H9 (cell line): ENCODE data around the gene POLD3. TPM values are rescaled to one million over a fixed set of nuclear protein-coding genes. Genes with fewer than 3 reads are reported as not detected.

ENCODE experiments used
- DNase-seq: peaks from one replicate; pipeline ENCODE4 v3.0.0-alpha.2; 2017
- H2AFZ ChIP-seq: one replicate; pipeline ENCODE4 v1.6.1; 2013; ENCODE audit warnings: mild to moderate bottlenecking, low read length, control low read depth, moderate library complexity
- H2AK5ac ChIP-seq: 2 replicates; pipeline ENCODE4 v1.6.1; 2013; ENCODE audit warnings: low read length, control low read depth, mixed read lengths; ENCODE audit not compliant: insufficient read length
- H2BK120ac ChIP-seq: one replicate; pipeline ENCODE4 v1.6.1; 2013; ENCODE audit warnings: low read depth, mild to moderate bottlenecking, low read length, control low read depth, inconsistent platforms; ENCODE audit not compliant: poor library complexity, severe bottlenecking
- H2BK12ac ChIP-seq: 2 replicates; pipeline ENCODE4 v1.6.1; 2013; ENCODE audit warnings: low read length, control low read depth, mixed read lengths, low read depth; ENCODE audit not compliant: insufficient read length
- H2BK15ac ChIP-seq: 2 replicates; pipeline ENCODE4 v1.6.1; 2013; ENCODE audit warnings: low read depth, low read length, control low read depth
- H2BK20ac ChIP-seq: one replicate; pipeline ENCODE4 v1.6.1; 2013; ENCODE audit warnings: low read depth, mild to moderate bottlenecking, low read length, control low read depth, inconsistent platforms; ENCODE audit not compliant: poor library complexity, severe bottlenecking
- H2BK5ac ChIP-seq: 2 replicates; pipeline ENCODE4 v1.6.1; 2013; ENCODE audit warnings: low read length, control low read depth, mixed read lengths; ENCODE audit not compliant: insufficient read length
- H3K14ac ChIP-seq: 2 replicates; pipeline ENCODE4 v1.6.1; 2013; ENCODE audit warnings: low read length, control low read depth; ENCODE audit not compliant: insufficient read depth
- H3K18ac ChIP-seq: 2 replicates; pipeline ENCODE4 v1.6.1; 2013; ENCODE audit warnings: low read depth, mild to moderate bottlenecking, mixed read lengths, low read length, control low read depth; ENCODE audit not compliant: insufficient read length
- H3K23ac ChIP-seq: 2 replicates; pipeline ENCODE4 v1.6.1; 2013; ENCODE audit warnings: low read length, control low read depth, mixed read lengths, low read depth; ENCODE audit not compliant: insufficient read length
- H3K23me2 ChIP-seq: 2 replicates; pipeline ENCODE4 v1.6.1; 2013; ENCODE audit warnings: low read depth, mild to moderate bottlenecking, mixed read lengths, low read length, control low read depth; ENCODE audit not compliant: insufficient read length, poor library complexity, severe bottlenecking
- H3K27ac ChIP-seq: 2 replicates; pipeline ENCODE4 v1.5.1; 2013; ENCODE audit warnings: low read length, control low read depth, mixed read lengths, low read depth; ENCODE audit not compliant: insufficient read length
- H3K27me3 ChIP-seq: 2 replicates; pipeline ENCODE4 v1.6.1; 2013; ENCODE audit warnings: low read length, control low read depth, inconsistent platforms; ENCODE audit not compliant: insufficient read depth
- H3K4ac ChIP-seq: 2 replicates; pipeline ENCODE4 v1.6.1; 2013; ENCODE audit warnings: low read depth, mild to moderate bottlenecking, control low read depth, inconsistent platforms, low read length, moderate library complexity
- H3K4me1 ChIP-seq: 2 replicates; pipeline ENCODE4 v1.6.1; 2013; ENCODE audit warnings: low read length, control low read depth, inconsistent platforms; ENCODE audit not compliant: insufficient read depth
- H3K4me2 ChIP-seq: 2 replicates; pipeline ENCODE4 v1.6.1; 2013; ENCODE audit warnings: low read length, control low read depth, mixed read lengths; ENCODE audit not compliant: insufficient read length, insufficient read depth
- H3K56ac ChIP-seq: 2 replicates; pipeline ENCODE4 v1.6.1; 2013; ENCODE audit warnings: low read depth, mild to moderate bottlenecking, mixed read lengths, low read length, control low read depth; ENCODE audit not compliant: insufficient read length
- H3K79me1 ChIP-seq: 2 replicates; pipeline ENCODE4 v1.6.1; 2013; ENCODE audit warnings: low read depth, mild to moderate bottlenecking, moderate library complexity, low read length, control low read depth, inconsistent platforms; ENCODE audit not compliant: insufficient read depth, poor library complexity, severe bottlenecking
- H3K79me2 ChIP-seq: 2 replicates; pipeline ENCODE4 v1.6.1; 2013; ENCODE audit warnings: low read length, control low read depth, inconsistent platforms; ENCODE audit not compliant: insufficient read depth
- H3K9ac ChIP-seq: 2 replicates; pipeline ENCODE4 v1.6.1; 2013; ENCODE audit warnings: low read length, control low read depth, mixed read lengths; ENCODE audit not compliant: insufficient read length; ENCODE audit errors: extremely low read depth
- H3K9me3 ChIP-seq: one replicate; pipeline ENCODE4 v1.6.1; 2013; ENCODE audit warnings: low read depth, low read length, inconsistent platforms; ENCODE audit not compliant: control insufficient read depth
- H3T11ph ChIP-seq: one replicate; pipeline ENCODE4 v1.6.1; 2013; ENCODE audit warnings: mild to moderate bottlenecking, low read length, control low read depth, inconsistent platforms
- H4K20me1 ChIP-seq: one replicate; pipeline ENCODE4 v1.6.1; 2013; ENCODE audit not compliant: control insufficient read depth, insufficient read length, insufficient read depth
- H4K5ac ChIP-seq: 2 replicates; pipeline ENCODE4 v1.6.1; 2013; ENCODE audit warnings: low read depth, mild to moderate bottlenecking, mixed read lengths, low read length, control low read depth; ENCODE audit not compliant: insufficient read length
- H4K8ac ChIP-seq: replicated peaks from 2 replicates; pipeline ENCODE4 v1.6.1; 2013; ENCODE audit warnings: low read length, control low read depth, mixed read lengths, low read depth; ENCODE audit not compliant: insufficient read length
- H4K91ac ChIP-seq: 2 replicates; pipeline ENCODE4 v1.6.1; 2013; ENCODE audit warnings: low read depth, mild to moderate bottlenecking, moderate library complexity, mixed read lengths, low read length, control low read depth; ENCODE audit not compliant: insufficient read length
- H3K27ac Mint-ChIP-seq, 3 experiments: 2 replicates in 2 of 3; 3 replicates in 1 of 3; pipeline ENCODE4 v1.8.0; 2020 to 2021; ENCODE audit warnings: mixed read lengths in 3 of 3, mild to moderate bottlenecking in 1 of 3, moderate library complexity in 1 of 3
- H3K27me3 Mint-ChIP-seq: 2 replicates; pipeline ENCODE4 v1.8.0; 2021; ENCODE audit warnings: low read depth, mild to moderate bottlenecking, moderate library complexity, mixed read lengths
- H3K36me3 Mint-ChIP-seq, 3 experiments: 2 replicates in 2 of 3; 3 replicates in 1 of 3; pipeline ENCODE4 v1.8.0; 2020 to 2021; ENCODE audit warnings: low read depth in 3 of 3, mixed read lengths in 3 of 3; ENCODE audit not compliant: insufficient read depth in 1 of 3
- H3K4me1 Mint-ChIP-seq, 2 experiments: 2 replicates each; pipeline ENCODE4 v1.8.0; 2020; ENCODE audit warnings: mixed read lengths in 2 of 2
- H3K4me3 Mint-ChIP-seq, 2 experiments: 2 replicates in 1 of 2; 3 replicates in 1 of 2; pipeline ENCODE4 v1.8.0; 2020 to 2021; ENCODE audit warnings: mild to moderate bottlenecking in 2 of 2, mixed read lengths in 2 of 2, moderate library complexity in 1 of 2
- H3K9me3 Mint-ChIP-seq, 2 experiments: 2 replicates in 1 of 2; 3 replicates in 1 of 2; pipeline ENCODE4 v1.8.0; 2020; ENCODE audit warnings: mild to moderate bottlenecking in 2 of 2, mixed read lengths in 2 of 2, moderate library complexity in 1 of 2
- CTCF ChIP-seq: fragments of 200-600 bp; sonication (generic); conservative IDR thresholded peaks from 3 replicates; pipeline ENCODE4 v1.8.0; 2021; ENCODE audit warnings: antibody characterized with exemption, mild to moderate bottlenecking
- WGBS: extraction: QIAGEN DNeasy Blood & Tissue Kit; methylation state at CpG from one replicate; pipeline ENCODE4 v1.1.7; 2013; ENCODE audit warnings: missing lambda C conversion rate, low lambda C conversion rate, mixed read lengths; ENCODE audit not compliant: insufficient read length; ENCODE audit errors: extremely low coverage; 5-methylcytosine and 5-hydroxymethylcytosine counted together
- total RNA-seq: library from RNA; stranded (reverse); gene quantifications from 2 replicates; pipeline ENCODE4 v1.2.1, GENCODE V29; 2021

Gene POLD3
- total RNA-seq, 1 experiment from 2014 or later = 34.1 TPM

- H3K4ac ChIP-seq = no peak overlapping the region
- H2BK20ac ChIP-seq = no peak overlapping the region
- peaks cover 2 to 48% (median 27%) of the 10 kb centered on the region in 3 experiments; a peak in 6 of 7 replicates for H3K36me3 Mint-ChIP-seq
- no peaks in the 10 kb centered on the region for H3K4me1 Mint-ChIP-seq
- no peak overlapping the region for H3K27ac ChIP-seq
- H3K4me1 ChIP-seq = no peaks in the 10 kb centered on the region
- WGBS = no CpG with 5 or more reads among the region's 5 CpGs
- H4K20me1 ChIP-seq = no peaks in the 10 kb centered on the region
- H3K14ac ChIP-seq = no peak overlapping the region
- H2BK12ac ChIP-seq = no peak overlapping the region
- H2BK5ac ChIP-seq = no peak overlapping the region
- no peak overlapping the region for H4K5ac ChIP-seq
- no peak overlapping the region for H3K9ac ChIP-seq
- no peaks in the 10 kb centered on the region for H3K9me3 Mint-ChIP-seq
- H3K9me3 ChIP-seq = no peaks in the 10 kb centered on the region
- no peak for TF ChIP-seq CTCF
- no peak overlapping the region for H3K27ac Mint-ChIP-seq
- no peaks in the 10 kb centered on the region for H3K79me2 ChIP-seq
- no peak overlapping the region for H4K91ac ChIP-seq
- DNase-seq = no peak
- no peak overlapping the region for H3K56ac ChIP-seq
- H3K23me2 ChIP-seq = no peaks in the 10 kb centered on the region
- no peak overlapping the region for H4K8ac ChIP-seq
- no peak overlapping the region for H2BK15ac ChIP-seq
- no peak overlapping the region for H3K18ac ChIP-seq
- H3K4me3 Mint-ChIP-seq = no peak overlapping the region
- no peaks in the 10 kb centered on the region for H3K27me3 ChIP-seq
- no peaks in the 10 kb centered on the region for H3K79me1 ChIP-seq
- no peak overlapping the region for H2AK5ac ChIP-seq
- H3K23ac ChIP-seq = no peak overlapping the region
- no peak overlapping the region for H3K4me2 ChIP-seq
- no peaks in the 10 kb centered on the region for H3K27me3 Mint-ChIP-seq
- no peak overlapping the region for H3T11ph ChIP-seq
- H2BK120ac ChIP-seq = no peak overlapping the region
- no peak overlapping the region for H2AFZ ChIP-seq
Observed at GRCh38 chr11:74633406-74634393, 41.3 kb downstream of the POLD3 start.
